ENCODE results near the gene SKIL.

GRCh38 chr3:170387950-170388349 is 30.4 kb downstream of the SKIL start:
- no peak for TF ChIP-seq POLR2A (IDR thresholded peaks at IDR 0.05)
- TF ChIP-seq CTCF (IDR thresholded peaks at IDR 0.05) = peak in 1 of 6 experiments; percentile 6

Measured in adrenal gland (tissue), 5 donors.